Erythroblast (primary cell): Measurements from ENCODE around the gene LRRC75B.

Experiments
- GATA1 ChIP-seq: IDR thresholded peaks from 2 replicates; pipeline ENCODE4 v1.6.1; 2011; ENCODE audit warnings: low read depth, mild to moderate bottlenecking, control low read depth, low read length, moderate library complexity
- POLR2A ChIP-seq: IDR thresholded peaks from 2 replicates; pipeline ENCODE4 v1.6.1; 2011; ENCODE audit warnings: mild to moderate bottlenecking, low read length

DNA sequence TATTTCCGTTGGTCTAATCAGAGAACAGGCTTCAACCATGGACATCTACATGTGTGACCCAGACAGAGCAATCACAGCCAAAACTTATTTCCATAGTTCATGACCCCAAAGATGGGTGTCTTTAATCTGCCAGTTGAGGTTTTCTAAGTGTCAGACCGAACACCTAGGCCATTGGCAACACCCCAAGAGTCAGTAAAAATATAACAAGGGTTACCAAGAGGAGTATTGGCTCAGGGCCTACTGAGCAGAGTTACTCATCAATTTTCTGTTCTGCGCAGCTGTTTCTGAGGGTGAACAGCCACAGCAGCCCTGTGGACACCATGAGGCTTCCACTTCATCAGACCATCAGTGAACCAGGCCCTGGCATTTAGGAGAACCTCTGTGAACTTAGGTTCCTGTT is 56.8 kb downstream of the LRRC75B start:
- TF ChIP-seq POLR2A = no peak
- no peak for TF ChIP-seq GATA1
